ENCODE results near the gene HOXD8.

DNA sequence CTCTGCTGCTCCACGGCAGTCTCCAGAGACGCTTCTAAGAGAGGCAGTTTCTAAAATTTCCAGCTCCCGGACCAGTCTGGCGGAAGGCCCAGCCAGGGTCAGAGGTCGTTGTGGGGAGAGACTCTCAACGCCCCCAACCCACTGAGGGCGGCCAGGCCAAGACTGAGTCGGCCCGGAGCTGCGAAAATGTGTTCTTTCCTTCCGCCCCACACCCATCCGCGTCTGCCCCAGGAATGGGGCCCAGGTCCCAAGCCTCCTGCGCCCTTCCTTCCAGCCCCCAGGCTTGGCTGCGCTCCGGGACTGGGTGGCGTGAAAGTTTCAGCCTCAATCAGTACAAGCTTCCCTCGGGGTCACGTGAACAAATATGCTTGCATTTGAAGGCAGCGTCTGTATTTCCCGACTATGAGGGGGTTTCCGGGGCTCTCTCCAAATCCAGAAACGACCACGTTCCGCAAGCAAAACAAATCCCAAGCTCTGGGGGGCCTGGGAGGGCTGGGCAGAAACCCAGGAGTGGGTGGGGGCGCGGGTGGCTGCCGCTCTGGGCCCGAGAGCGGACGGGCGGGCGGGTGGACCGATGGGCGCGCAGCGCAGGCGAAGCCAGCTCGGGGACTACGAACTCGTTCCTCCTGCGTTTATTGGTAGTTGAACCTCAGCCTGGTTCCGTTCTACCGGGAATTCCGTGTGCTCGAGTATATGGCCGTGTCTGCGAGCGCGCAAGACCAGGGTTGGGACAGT lies 30.9 kb downstream of the HOXD8 start:
- TF ChIP-seq POLR2AphosphoS5 (IDR thresholded peaks at IDR 0.05; ENCODE audit: low read depth, low read length) (no peak), REST (IDR thresholded peaks at IDR 0.05; ENCODE audit: insufficient read depth in 1 of 2, low read depth in 2 of 2, low read length in 1 of 2) (no peak)
